ENCODE data around the gene SMARCA4.

The SMARCA4 gene

DNA sequence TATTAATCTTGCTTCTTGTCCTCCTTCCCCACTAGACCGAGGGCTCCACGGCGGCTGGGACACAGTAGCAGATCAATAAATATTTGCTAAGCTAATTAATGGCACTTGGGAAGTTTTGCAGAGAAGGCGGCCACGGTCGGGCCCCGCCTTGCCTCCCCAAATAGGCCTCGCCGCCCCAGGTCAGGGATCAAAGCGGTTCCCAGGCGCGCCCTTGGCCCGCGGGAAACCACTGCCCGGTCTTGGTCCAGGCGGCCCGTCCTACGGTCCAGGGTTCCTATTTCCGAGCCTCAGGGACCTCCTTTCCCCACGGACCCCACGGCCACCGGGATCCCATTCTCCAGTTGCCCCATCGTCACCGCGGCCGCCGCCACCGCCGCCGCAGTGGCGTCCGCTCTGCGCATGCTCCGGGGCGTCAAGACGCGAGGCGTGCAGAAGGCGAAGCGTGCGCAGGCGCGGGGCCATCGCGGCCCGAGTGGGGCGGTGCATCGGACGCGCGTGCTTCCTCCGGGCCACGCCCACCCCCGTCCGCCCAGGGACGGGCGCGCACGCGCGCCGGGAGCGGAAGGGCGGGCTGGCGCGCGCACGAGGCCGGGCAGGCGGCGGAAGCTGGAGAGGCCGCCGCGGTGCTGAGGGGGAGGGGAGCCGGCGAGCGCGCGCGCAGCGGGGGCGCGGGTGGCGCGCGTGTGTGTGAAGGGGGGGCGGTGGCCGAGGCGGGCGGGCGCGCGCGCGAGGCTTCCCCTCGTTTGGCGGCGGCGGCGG is at the start of gene SMARCA4:
TSS of gene SMARCA4 (plus strand) at position 717 of the 759 bp plus-strand sequence. CDS start 23,122 bp downstream, outside the sequence.
- peak; percentile 63 for DNase-seq

- no peak for DNase-seq
Observed at GRCh38 chr19:10911579-10912363, 49.1 kb upstream of the SMARCA4 start.

- DNase-seq, result no peak
Observed at GRCh38 chr19:10912619-10913018, 48.2 kb upstream of the SMARCA4 start.

- no peak for DNase-seq
Observed at GRCh38 chr19:10913716-10914340, 47.0 kb upstream of the SMARCA4 start.

DNA sequence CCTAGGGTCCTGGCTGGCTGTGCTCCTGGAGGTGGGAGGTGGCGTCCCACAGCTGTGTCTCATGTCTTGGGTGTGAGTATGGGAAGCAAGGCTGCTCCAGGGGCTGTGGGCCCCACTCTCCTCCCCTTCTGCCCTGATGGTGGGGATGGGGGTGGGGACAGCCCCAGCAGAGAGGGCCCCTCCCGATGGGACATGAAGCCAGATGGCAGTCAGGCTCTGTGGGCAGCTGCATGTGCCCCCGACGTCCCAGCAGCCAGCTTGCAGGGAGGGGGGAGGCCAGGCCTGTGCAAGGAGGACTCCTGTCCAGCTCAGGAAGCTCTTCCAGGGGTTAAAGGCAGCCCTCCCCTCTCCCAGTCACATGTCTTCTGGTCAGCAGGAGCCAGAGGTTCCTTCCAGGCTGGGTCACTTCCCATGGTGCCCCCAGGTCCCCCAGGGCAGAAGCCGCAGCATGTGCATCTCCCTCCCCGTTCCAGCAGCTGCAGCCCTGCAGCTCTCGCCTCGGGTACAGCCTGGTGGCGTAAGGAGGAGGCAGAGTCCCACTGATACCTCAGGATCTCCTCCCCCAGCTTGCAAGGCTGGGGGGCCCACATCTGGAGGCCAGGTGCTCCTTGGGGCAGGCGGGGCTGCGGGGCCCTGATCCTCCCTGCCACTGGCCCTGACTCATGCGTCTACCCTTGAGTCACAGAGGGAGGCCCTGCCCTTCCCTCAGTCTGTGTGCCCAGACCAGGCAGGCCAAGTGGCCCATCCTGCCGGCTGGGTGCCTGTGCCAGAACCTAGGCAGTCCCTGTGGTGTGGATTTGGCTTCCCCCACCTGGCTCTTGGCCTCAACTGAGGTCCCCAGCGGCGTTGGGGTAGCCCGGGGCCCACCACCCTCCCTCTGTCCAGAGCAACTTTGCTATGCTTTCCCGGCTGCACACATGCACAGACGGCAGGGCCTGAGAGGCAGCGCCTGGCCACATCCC is 45.4 kb upstream of the SMARCA4 start:
- DNase-seq, result no peak

GRCh38 chr19:10916602-10917001 is 44.2 kb upstream of the SMARCA4 start:
- DNase-seq, result no peak

- DNase-seq, result no peak
Observed at GRCh38 chr19:10918359-10918758, 42.5 kb upstream of the SMARCA4 start.

- peak; percentile 70 for DNase-seq
Observed at GRCh38 chr19:10919352-10920287, 41.2 kb upstream of the SMARCA4 start.

GRCh38 chr19:10920288-10920655 is 40.6 kb upstream of the SMARCA4 start:
- no peak for DNase-seq

GRCh38 chr19:10920781-10921180 is 40.0 kb upstream of the SMARCA4 start:
- no peak for DNase-seq

DNA sequence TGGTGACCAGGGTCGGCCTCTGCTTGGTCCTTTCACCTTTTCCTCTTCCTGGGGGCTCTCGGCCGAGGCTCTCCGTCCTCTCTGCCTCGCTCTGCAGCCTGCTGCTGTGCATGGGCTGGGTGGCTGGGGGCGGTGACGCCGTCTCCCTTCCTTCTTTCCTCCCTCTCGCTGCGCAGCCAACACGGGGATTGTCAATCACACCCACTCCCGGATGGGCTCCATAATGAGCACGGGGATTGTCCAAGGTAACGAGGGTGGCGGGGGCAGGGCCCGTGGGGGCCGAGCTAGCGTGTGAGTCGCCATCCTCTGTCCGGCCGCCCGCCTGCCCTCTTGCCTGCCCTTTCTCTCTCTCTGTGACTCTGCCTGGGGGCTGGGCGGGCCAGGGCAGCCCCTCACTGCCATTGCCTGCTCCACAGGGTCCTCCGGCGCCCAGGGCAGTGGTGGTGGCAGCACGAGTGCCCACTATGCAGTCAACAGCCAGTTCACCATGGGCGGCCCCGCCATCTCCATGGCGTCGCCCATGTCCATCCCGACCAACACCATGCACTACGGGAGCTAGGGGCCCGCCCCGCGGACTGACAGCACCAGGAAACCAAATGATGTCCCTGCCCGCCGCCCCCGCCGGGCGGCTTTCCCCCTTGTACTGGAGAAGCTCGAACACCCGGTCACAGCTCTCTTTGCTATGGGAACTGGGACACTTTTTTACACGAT is 39.5 kb upstream of the SMARCA4 start:
- no peak for DNase-seq

DNA sequence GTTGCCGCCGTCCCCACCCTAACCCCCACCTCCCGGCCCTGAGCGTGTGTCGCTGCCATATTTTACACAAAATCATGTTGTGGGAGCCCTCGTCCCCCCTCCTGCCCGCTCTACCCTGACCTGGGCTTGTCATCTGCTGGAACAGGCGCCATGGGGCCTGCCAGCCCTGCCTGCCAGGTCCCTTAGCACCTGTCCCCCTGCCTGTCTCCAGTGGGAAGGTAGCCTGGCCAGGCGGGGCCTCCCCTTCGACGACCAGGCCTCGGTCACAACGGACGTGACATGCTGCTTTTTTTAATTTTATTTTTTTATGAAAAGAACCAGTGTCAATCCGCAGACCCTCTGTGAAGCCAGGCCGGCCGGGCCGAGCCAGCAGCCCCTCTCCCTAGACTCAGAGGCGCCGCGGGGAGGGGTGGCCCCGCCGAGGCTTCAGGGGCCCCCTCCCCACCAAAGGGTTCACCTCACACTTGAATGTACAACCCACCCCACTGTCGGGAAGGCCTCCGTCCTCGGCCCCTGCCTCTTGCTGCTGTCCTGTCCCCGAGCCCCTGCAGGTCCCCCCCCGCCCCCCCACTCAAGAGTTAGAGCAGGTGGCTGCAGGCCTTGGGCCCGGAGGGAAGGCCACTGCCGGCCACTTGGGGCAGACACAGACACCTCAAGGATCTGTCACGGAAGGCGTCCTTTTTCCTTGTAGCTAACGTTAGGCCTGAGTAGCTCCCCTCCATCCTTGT is 38.8 kb upstream of the SMARCA4 start:
- no peak for DNase-seq

GRCh38 chr19:10922638-10923014 is 38.2 kb upstream of the SMARCA4 start:
- DNase-seq, result no peak

- DNase-seq, result no peak
Observed at GRCh38 chr19:10923260-10924112, 37.3 kb upstream of the SMARCA4 start.

- no peak for DNase-seq
Observed at GRCh38 chr19:10924597-10924996, 36.2 kb upstream of the SMARCA4 start.

DNA sequence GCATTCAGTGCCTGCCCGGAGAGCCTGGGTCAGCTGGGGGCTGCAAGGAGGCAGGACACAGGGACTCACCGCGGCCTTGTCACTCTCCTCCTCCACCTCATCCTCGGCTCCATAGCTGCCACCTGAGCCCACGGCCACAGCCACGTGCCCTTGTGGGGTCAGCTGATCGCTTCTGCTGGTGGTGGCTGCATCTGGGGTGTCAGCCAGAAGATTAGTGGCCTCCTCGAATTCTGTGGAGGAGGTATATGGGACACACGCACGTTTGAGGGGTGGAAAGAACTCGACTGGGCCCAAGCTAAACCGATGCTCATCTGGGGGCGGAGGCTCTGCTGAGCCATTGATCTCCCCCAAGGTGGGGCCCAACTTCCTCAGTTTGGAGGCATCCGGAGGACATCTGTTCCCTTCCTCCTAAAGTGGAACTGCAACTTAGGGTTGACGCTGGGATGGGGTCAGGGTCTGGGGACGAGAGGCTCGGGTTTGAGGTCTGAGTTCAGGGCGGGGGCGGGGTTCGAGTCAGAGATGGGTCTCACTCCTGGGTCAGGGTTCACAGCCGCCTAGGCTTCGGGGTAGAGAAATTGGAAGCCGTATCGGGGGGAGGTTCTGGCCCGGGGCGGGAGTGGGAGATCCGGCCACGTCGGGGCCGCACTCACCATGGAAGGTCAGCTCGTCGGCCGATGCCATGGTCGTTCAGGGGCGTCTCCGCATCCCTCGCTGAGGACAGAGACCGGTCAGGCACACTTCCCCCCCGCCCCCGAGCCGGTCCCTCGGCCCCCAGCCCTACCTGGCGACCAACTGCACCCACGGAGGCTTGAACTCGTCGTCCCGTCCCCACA is 32.9 kb upstream of the SMARCA4 start:
- DNase-seq, result no peak

DNA sequence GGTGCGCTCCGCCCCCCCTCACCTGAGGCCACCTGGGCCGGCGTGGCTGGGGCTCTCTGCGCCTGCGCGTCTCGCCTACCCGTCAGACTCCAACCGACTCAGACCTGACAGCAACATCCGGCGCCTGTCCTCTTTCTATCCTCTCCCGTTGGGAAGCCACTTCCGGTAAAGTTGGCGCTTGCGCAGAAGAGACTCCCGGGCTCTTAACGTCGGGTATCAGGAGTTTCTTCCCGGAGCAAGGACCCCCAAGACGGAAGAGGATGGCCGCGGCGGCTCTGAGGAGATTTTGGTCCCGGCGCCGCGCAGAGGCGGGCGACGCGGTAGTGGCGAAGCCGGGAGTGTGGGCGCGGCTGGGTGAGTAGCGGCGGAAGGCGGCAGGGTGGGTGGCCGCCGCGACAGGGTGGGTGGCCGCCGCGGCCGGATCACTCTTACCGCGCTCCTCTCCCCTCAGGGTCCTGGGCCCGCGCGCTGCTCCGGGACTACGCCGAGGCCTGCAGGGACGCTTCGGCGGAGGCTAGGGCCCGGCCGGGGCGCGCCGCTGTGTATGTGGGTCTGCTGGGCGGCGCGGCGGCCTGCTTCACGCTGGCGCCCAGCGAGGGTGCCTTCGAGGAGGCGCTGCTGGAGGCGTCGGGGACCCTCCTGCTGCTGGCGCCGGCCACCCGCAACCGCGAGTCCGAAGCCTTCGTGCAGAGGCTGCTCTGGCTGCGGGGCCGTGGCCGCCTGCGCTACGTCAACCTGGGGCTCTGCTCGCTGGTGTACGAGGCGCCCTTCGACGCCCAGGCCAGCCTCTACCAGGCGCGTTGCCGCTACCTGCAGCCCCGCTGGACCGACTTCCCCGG is 32.0 kb upstream of the SMARCA4 start, which contains the start of the genes TIMM29 and YIPF2:
TSS of gene TIMM29 (plus strand) at position 249 of the 839 bp plus-strand sequence. CDS start at position 261, 12 bp downstream.
TSS of gene YIPF2 (minus strand) at position 77 of the 839 bp plus-strand sequence. CDS start 229 bp downstream, outside the sequence.
- peak; percentile 95 for DNase-seq
